ENCODE measurements around the gene SHF.
A peak's percentile ranks its signal among the peaks of the same experiment; 100 is the strongest.

Gene SHF

GRCh38 chr15:45118131-45118588, 69.6 kb downstream of the SHF start (continued):
- TF ChIP-seq ZNF211 (tag by site-specific recombination; IDR thresholded peaks at IDR 0.05; ENCODE audit: low read depth) = no peak
- no peak for TF ChIP-seq ZNF521 (tag by site-specific recombination; IDR thresholded peaks at IDR 0.05)
- TF ChIP-seq ZNF174 (tag by site-specific recombination; IDR thresholded peaks at IDR 0.05) = no peak
- peak; percentile 43; the same call in 1 of the 2 replicates for TF ChIP-seq ZNF610 (tag by site-specific recombination; IDR thresholded peaks at IDR 0.05; ENCODE audit: borderline replicate concordance)

DNA sequence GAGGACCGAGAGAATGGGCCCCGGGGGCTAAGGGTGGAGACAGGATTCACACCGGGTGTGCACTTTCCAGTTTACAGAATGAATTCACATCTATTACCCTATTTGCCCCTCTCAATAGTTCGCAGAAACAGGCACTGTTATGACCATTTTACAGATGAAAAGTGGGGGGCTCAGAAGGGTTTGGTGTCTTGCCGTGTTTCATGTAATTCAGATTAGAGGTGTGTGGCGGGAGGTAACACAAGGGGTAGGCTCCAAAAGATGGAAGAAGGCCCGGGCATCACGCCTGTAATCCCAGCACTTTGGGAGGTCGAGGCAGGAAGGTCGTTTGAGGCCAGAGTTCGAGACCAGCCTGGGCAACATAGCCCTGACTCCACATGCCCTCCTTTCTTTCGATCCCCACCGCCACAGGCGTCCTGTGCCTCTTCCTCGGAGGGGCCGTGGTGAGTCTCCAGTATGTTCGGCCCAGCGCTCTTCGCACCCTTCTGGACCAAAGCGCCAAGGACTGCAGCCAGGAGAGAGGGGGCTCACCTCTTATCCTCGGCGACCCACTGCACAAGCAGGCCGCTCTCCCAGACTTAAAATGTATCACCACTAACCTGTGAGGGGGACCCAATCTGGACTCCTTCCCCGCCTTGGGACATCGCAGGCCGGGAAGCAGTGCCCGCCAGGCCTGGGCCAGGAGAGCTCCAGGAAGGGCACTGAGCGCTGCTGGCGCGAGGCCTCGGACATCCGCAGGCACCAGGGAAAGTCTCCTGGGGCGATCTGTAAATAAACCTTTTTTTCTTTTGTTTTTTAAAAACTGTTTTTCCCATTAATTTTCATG, 70.2 kb downstream of the SHF start:
- no peaks in the 10 kb centered on the region for H3K4me1 ChIP-seq (ENCODE audit: control insufficient read depth, insufficient read depth, low read length)
- 0 out of 2 replicates have a peak, but pooled peaks have one; percentile 13 for TF ChIP-seq ZNF335 (tag by site-specific recombination; conservative IDR thresholded peaks at IDR 0.05)
- TF ChIP-seq ZNF629 (tag by site-specific recombination; IDR thresholded peaks at IDR 0.05) = no peak
- ChIA-PET CTCF (interaction anchor here (0.6 to 1.9 kb wide), 37 partner anchors 8 to 497 kb away, joined by 3 to 16 read pairs (median 5); partner anchors contain the start of genes DUOX1 and DUOXA1), POLR2A (interaction anchor here (0.9 to 1.2 kb wide), 3 partner anchors 25 to 334 kb away, joined by 3 to 4 read pairs (median 4); no protein-coding TSS in a partner anchor)
- H3K9me3 ChIP-seq (ENCODE audit: control insufficient read depth, insufficient read depth, low read depth, low read length) = no peaks in the 10 kb centered on the region
- H3K27ac ChIP-seq (ENCODE audit: extremely low read depth, low read depth, low read length) = no peak overlapping the region
- H3K4me3 ChIP-seq (ENCODE audit: low read depth, low read length) = no peak overlapping the region
- H3K36me3 ChIP-seq (ENCODE audit: control insufficient read depth in 2 of 2, insufficient read depth in 1 of 2, low read length in 2 of 2) = no peaks in the 10 kb centered on the region
